WI38 (cell line): ENCODE results near the gene TCIRG1.

Source experiments
- H3K4me3 ChIP-seq: 2 replicates; pipeline ENCODE4 v1.5.1; 2011; ENCODE audit warnings: low read depth, mild to moderate bottlenecking, control low read depth, low read length
- CTCF ChIP-seq: IDR thresholded peaks from 2 replicates; pipeline ENCODE4 v1.5.1; 2012; ENCODE audit warnings: low read depth, mild to moderate bottlenecking, control low read depth, low read length

The TCIRG1 gene

DNA sequence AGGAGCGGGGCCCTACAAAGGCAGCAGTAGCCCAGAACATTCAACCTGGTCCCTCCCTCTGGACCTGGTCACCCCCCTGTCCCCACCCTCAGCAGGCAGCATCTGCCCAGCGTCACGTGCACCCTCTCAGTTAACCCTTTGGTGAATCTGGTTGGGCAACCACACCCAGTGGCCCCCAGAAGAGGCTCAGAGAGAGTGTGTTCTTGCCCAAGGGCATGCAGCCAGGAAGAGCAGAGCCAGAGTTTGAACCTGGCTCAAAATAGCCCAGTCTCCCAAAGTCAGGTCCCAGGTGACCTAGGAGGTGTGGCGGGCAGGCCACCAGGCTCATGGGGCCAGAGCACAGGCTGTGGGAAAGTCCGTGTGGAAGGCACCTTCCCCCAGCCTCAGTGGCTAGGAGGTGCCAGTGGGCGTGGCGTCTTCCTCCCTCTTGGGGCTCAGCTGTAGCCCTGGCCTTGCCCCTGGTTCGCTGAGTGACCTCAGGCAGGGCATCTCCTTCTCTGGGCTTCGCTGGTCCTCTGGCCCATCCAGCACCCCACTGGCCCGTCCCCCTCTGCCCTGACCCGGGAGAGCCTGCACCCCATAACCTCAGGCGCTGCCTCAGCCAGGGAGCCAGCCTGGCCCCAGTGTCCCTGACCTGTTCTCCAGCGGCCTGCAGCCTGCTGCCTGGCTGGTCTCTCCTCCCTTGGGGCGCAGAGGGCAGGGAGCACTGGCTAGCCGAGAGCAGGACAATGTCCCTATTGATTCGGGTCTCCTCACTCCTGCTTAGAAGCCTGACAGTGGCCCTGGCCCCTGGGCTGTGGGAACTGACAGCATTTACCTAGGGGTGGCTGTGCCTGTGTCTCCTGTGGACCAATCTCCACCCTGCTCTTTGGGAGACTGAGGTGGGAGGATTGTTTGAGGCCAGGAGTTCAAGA is 21.7 kb upstream of the TCIRG1 start:
- no peak for TF ChIP-seq CTCF
- no peak overlapping the region for H3K4me3 ChIP-seq

- H3K4me3 ChIP-seq: no peak overlapping the region
- TF ChIP-seq CTCF: no peak
Measured at GRCh38 chr11:68017980-68018729, 20.7 kb upstream of the TCIRG1 start.

DNA sequence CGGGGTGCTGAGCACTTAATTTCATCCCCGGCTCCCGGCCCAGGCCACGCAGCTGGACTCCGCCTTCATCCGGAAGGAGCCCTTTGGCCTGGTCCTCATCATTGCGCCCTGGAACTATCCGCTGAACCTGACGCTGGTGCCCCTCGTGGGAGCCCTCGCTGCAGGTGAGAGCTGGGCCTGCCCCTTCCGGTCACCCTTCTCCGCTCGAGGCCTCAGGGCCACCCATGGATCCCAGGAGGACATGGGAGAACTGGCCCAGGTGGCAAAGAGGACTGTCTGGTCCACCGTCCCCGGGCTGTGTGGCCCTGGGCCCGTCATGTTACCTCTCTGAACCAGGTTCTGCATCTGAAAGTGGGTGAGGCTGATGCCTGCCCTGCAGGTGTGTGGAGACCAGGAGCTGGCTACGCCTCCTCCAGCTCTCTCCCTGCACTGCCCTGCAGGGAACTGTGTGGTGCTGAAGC is 20.1 kb upstream of the TCIRG1 start:
- TF ChIP-seq CTCF: no peak
- H3K4me3 ChIP-seq: no peak overlapping the region

DNA sequence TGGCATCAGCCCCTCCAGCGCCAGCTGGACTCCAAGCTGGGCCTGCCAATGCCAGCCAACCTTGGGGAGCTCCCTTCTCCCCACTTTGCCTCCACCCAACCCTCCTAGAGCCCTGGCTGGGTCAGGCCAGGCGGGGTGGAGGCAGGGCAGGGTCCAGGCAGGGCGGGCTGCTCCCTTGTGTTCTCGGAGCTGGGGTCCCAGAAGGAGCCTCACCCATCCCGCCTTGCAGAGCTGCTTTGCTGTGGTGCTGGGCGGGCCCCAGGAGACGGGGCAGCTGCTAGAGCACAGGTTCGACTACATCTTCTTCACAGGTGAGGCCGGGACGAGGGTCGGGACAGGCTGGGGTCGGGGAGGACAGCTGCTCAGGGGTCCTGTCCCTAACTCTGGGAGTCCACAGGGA is 19.3 kb upstream of the TCIRG1 start:
- no peak overlapping the region for H3K4me3 ChIP-seq
- TF ChIP-seq CTCF: no peak

DNA sequence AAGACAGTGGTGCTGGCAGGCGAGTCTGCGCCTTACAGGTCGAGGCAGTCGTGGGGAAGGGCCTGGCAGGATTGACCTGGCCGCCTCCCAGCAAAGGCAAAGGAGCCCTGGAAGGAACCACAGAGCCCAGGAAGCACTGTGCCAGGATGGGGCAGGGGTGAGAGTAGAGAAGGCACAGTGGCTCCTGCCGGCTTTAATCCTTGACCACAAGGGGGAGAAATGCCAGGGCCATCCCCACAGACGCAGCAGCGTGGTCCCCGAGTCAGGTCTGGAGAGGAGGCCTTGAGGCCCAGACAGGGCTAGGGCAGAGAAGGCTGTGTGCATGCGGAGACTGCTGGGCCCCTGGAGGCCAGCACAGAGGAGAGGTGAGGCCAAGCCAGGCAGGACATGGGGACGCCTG is 18.2 kb upstream of the TCIRG1 start:
- peak; percentile 26; the same call in 1 of the 2 replicates for TF ChIP-seq CTCF
- no peak overlapping the region for H3K4me3 ChIP-seq

DNA sequence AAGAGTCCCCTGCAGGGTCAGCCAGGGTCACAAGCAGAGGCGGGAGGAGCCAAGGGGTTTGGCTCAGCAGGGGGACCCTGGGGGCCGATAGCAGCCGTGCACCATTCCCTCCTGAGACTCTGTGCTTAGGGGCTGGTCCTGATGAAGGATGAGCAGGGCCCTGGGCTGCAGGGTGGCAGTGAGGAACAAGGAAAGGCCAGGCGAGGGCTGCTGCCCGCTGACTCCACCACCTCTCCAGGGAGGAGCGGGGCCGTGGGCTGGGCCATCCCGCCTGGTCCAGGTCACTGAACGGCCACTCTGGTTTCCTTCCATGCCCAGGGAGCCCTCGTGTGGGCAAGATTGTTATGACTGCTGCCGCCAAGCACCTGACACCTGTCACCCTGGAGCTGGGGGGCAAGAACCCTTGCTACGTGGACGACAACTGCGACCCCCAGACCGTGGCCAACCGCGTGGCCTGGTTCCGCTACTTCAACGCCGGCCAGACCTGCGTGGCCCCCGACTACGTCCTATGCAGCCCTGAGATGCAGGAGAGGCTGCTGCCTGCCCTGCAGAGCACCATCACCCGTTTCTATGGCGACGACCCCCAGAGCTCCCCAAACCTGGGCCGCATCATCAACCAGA is 17.5 kb upstream of the TCIRG1 start:
- H3K4me3 ChIP-seq: no peak overlapping the region
- TF ChIP-seq CTCF: no peak
